H54 (cell line): Measurements from ENCODE around the gene GPX5.
"Not testable (repeated sequence)": the region's sequence is repeated elsewhere in the genome, so short reads cannot be mapped to it uniquely, and the experiment has no call there.

ENCODE experiments used
- DNase-seq: peaks from one replicate; pipeline ENCODE4 v3.0.0; 2011; ENCODE audit warnings: low spot score, mixed read lengths; ENCODE audit not compliant: insufficient read length
- FAIRE-seq: peaks from 3 replicates; lab custom pipeline; 2011; peaks lifted over from hg19 to GRCh38; lab: Jason Lieb, UNC
- POLR2A ChIP-seq: IDR thresholded peaks from 2 replicates; pipeline ENCODE4 v1.6.1; 2011; ENCODE audit warnings: low read depth, mild to moderate bottlenecking, low read length

The GPX5 gene

GRCh38 chr6:28534875-28535274 is 9.2 kb downstream of the GPX5 start:
- DNase-seq (no peak), FAIRE-seq (no peak)
- no peak for TF ChIP-seq POLR2A

GRCh38 chr6:28537065-28537464 is 11.4 kb downstream of the GPX5 start:
- no peak for TF ChIP-seq POLR2A
- no peak for DNase-seq
- no peak for FAIRE-seq

GRCh38 chr6:28537509-28538140 is 11.9 kb downstream of the GPX5 start:
- no peak for FAIRE-seq

GRCh38 chr6:28541996-28542395 is 16.3 kb downstream of the GPX5 start:
- FAIRE-seq, result no peak
- DNase-seq, result no peak
- TF ChIP-seq POLR2A, result no peak

More at GRCh38 chr6:28537509-28538140, 11.9 kb downstream of the GPX5 start:
- no peak for DNase-seq
- TF ChIP-seq POLR2A, result no peak

GRCh38 chr6:28542440-28543296 is 17.0 kb downstream of the GPX5 start:
- DNase-seq (peak; percentile 84), FAIRE-seq (peak; percentile 99)
- no peak for TF ChIP-seq POLR2A

- no peak for DNase-seq
- no peak for FAIRE-seq
- TF ChIP-seq POLR2A, result no peak
Observed at GRCh38 chr6:28543651-28544610, 18.2 kb downstream of the GPX5 start.

- FAIRE-seq, result no peak
- TF ChIP-seq POLR2A, result no peak
- no peak for DNase-seq
Observed at GRCh38 chr6:28545955-28546354, 20.3 kb downstream of the GPX5 start.

GRCh38 chr6:28547003-28547402 is 21.3 kb downstream of the GPX5 start:
- not testable (repeated sequence) for FAIRE-seq, DNase-seq

- TF ChIP-seq POLR2A, result no peak
- FAIRE-seq (no peak), DNase-seq (no peak)
Observed at GRCh38 chr6:28551891-28552666, 26.4 kb downstream of the GPX5 start.

- FAIRE-seq (no peak), DNase-seq (no peak)
- TF ChIP-seq POLR2A, result no peak
Observed at GRCh38 chr6:28553384-28553985, 27.8 kb downstream of the GPX5 start.

- DNase-seq, result no peak
- no peak for FAIRE-seq
- TF ChIP-seq POLR2A, result no peak
Observed at GRCh38 chr6:28553986-28554881, 28.6 kb downstream of the GPX5 start.

- DNase-seq (no peak), FAIRE-seq (no peak)
- TF ChIP-seq POLR2A, result no peak
Observed at GRCh38 chr6:28555136-28555535, 29.5 kb downstream of the GPX5 start.
